PC-3 (cell line): Measurements from ENCODE around the gene MORF4L2.

Experiments used
- CTCF ChIP-seq: fragments of 300-600 bp; sonication (generic); conservative IDR thresholded peaks from 2 replicates; pipeline ENCODE4 v1.5.1; 2017; ENCODE audit warnings: antibody characterized with exemption, low read depth, mild to moderate bottlenecking, low read length
- EZH2 ChIP-seq: fragments of 300-600 bp; sonication (generic); IDR thresholded peaks from one replicate; pipeline ENCODE4 v1.6.1; 2017; ENCODE audit warnings: antibody characterized with exemption, mild to moderate bottlenecking, low read length; ENCODE audit not compliant: unreplicated experiment

GRCh38 chrX:103640401-103641155 lies 45.9 kb downstream of the MORF4L2 start:
- TF ChIP-seq CTCF (no peak), EZH2 (no peak)
